ENCODE results near the gene LMTK3. TPM values are rescaled to one million over a fixed set of nuclear protein-coding genes. Genes with fewer than 3 reads are reported as not detected.

The LMTK3 gene
- total and polyA plus RNA-seq, 12 donors = 0.06 to 15.1 (median 2.2) TPM

DNA sequence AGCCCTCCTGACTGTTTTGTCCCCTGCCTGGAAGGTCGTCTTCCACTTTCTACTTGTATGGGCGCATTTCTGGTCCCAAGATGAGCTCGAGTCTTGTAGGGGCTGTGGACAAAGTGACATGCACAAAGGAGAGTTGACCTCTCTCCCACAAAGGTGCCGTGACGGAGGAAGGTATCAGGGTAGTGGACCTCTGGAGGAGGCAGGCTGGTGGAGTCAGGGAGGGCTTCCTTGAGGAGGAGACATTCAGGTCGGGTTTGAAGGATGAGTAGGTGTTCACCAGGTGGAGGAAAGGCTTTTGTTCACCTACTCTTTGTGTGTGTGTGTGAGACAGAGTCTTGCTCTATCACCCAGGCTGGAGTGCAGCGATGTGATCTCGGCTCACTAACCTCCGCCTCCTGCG lies 40.8 kb downstream of the LMTK3 start:
- no peak overlapping the region for H3K4me3 ChIP-seq
- H3K9me3 ChIP-seq (replicated peaks in 1 of 3) = no peaks in the 10 kb centered on the region
- TF ChIP-seq, protein P1, sequence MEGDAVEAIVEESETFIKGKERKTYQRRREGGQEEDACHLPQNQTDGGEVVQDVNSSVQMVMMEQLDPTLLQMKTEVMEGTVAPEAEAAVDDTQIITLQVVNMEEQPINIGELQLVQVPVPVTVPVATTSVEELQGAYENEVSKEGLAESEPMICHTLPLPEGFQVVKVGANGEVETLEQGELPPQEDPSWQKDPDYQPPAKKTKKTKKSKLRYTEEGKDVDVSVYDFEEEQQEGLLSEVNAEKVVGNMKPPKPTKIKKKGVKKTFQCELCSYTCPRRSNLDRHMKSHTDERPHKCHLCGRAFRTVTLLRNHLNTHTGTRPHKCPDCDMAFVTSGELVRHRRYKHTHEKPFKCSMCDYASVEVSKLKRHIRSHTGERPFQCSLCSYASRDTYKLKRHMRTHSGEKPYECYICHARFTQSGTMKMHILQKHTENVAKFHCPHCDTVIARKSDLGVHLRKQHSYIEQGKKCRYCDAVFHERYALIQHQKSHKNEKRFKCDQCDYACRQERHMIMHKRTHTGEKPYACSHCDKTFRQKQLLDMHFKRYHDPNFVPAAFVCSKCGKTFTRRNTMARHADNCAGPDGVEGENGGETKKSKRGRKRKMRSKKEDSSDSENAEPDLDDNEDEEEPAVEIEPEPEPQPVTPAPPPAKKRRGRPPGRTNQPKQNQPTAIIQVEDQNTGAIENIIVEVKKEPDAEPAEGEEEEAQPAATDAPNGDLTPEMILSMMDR (IDR thresholded peaks at IDR 0.05) = no peak
- no peak for TF ChIP-seq POLR2A (IDR thresholded peaks at IDR 0.05)
- H3K27ac ChIP-seq = no peak overlapping the region
- WGBS, 4 donors = 90 to 98% (median 92%) methylated on average over 9 to 10 of the region's 10 CpGs
- DNase-seq = peak in 1 of 7 donors; percentile 19
- H3K36me3 ChIP-seq (replicated peaks in 1 of 2) = peaks cover 0 to 57% of the 10 kb centered on the region in 2 donors
- peaks cover 17 to 26% of the 10 kb centered on the region in 2 donors for H3K4me1 ChIP-seq (replicated peaks in 1 of 2)
- H3K27me3 ChIP-seq = no peaks in the 10 kb centered on the region
- intact Hi-C loops (cut with DNase I) = no loop called here

DNA sequence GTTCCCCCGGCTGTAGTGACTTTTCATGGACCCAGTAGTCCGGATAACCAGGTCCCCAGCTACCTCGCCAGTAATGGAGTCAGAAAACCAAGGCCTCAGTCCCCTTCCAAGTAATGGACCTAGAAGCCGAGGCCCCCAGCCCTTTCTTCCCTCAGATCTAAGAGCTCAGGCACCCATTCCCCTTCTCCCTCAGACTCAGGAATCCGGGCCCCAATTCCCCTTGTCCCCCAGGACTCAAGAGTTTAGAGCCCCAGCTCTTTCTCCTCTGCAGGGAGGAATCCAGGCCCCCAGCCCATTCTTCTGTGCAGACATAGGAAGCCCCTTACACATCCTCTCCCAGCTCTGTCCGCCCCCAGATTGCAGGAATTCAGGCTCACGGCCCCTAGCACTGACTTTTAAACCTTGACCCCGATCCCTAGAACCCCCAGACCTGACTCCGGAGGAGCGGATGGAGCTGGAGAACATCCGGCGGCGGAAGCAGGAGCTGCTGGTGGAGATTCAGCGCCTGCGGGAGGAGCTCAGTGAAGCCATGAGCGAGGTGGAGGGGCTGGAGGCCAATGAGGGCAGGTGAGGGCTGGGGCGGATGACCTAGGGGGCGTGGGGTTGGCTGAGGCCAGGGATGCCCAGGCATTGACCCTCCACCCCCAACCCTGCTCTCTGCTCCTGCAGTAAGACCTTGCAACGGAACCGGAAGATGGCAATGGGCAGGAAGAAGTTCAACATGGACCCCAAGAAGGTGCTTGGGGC lies 41.5 kb downstream of the LMTK3 start:
- Histone ChIP-seq H3K4me3 (peak overlapping the region in 3 of 4 donors; percentile 78 to 94 (median 83)), H3K27me3 (no peaks in the 10 kb centered on the region), H3K36me3 (replicated peaks in 1 of 2) (peaks cover 0 to 49% of the 10 kb centered on the region in 2 donors), H3K9me3 (replicated peaks in 1 of 3) (no peaks in the 10 kb centered on the region), H3K4me1 (replicated peaks in 1 of 2) (peaks cover 10 to 19% of the 10 kb centered on the region in 2 donors), H3K27ac (peak overlapping the region in 3 of 5 donors; percentile 73 to 96 (median 96))
- WGBS, 4 donors = 35 to 44% (median 42%) methylated on average over 17 to 20 of the region's 20 CpGs
- intact Hi-C loops (cut with DNase I) = no loop called here
- peak in 1 of 7 donors; percentile 27 for DNase-seq
- TF ChIP-seq, protein P1 (IDR thresholded peaks at IDR 0.05) = no peak

DNA sequence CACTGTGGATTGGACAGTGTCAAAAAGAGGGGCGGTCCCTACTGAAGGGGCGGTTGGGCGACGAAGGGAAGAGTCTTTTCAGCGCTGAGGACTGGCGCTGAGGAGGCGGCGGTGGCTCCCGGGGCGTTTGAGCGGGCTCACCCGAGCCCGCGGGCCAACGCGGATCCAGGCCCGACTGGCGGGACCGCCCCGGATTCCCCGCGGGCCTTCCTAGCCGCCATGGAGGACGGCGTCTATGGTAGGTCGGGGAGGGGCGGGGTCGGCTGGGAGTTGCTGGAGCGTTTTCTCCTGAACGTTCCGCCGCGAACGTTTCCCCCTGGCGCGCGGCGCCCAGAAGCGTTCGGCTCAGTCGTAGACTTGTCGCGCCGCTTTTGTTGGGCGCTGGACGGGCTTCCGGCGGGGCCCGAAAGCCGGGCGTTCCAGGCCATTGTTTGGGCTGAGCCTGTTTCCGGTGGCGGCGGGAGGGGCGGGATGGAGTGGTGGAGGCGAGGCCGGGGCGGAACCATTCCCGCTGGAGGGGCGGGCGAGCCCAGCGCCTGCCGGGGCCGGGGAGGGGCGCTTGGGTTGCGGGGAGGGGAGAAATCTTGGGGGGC lies 42.2 kb downstream of the LMTK3 start, which contains the start of gene CYTH2:
TSS of gene CYTH2 (plus strand) at position 81 of the 593 bp plus-strand sequence. CDS start at position 220, 139 bp downstream.
- intact Hi-C loops (cut with DNase I) = no loop called here
- H3K4me3 ChIP-seq = peak within 1 kb of the TSS; percentile 75 to 94 (median 80)
- 0 to 1% (median 0%) methylated on average over 12 to 66 of the region's 66 CpGs for WGBS, 4 donors
- H3K36me3 ChIP-seq (replicated peaks in 1 of 2) = peaks cover 0 to 42% of the 10 kb centered on the region in 2 donors
- H3K27me3 ChIP-seq = no peaks in the 10 kb centered on the region
- peaks cover 8 to 14% of the 10 kb centered on the region in 2 donors for H3K4me1 ChIP-seq (replicated peaks in 1 of 2)
- peak within 1 kb of the TSS; percentile 71 to 96 (median 94) for H3K27ac ChIP-seq
- peak; percentile 85 to 91 (median 86) for DNase-seq
- peak; percentile 91 to 92 for TF ChIP-seq POLR2A (IDR thresholded peaks at IDR 0.05)
- TF ChIP-seq, protein P1 (IDR thresholded peaks at IDR 0.05) = peak in 1 of 6 experiments; percentile 15
- H3K9me3 ChIP-seq (replicated peaks in 1 of 3) = no peaks in the 10 kb centered on the region

DNA sequence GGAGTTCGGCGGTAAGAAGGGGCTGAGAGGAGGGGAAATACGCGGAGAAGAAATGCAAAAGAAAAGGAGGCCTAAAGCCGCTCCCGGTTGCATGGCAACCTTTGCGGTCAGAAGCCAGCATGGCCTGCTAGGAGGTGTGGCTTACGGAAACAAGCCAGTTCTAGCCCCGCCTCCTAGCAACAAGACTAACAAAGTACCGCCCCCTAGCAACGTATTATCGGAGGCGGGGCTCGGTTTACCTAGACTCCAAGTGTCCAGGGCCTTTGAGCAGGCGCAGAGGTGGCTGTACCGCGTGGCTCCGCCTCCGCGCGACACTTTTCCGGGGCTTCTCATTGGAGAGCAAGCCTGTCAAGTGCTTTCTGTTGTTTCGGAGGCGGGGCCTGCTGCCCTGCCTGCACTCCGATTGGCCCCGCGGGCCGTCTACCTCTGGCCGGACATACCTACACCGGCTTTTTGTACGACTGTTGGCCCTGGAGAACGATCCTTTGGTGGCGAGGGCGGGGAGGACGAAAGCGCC lies 42.8 kb downstream of the LMTK3 start:
- H3K27ac ChIP-seq = peak overlapping the region in 4 of 5 donors; percentile 73 to 96 (median 95)
- H3K9me3 ChIP-seq (replicated peaks in 1 of 3) = no peaks in the 10 kb centered on the region
- intact Hi-C loops (cut with DNase I) = no loop called here
- peak overlapping the region in 3 of 4 donors; percentile 78 to 94 (median 83) for H3K4me3 ChIP-seq
- peaks cover 0 to 36% of the 10 kb centered on the region in 2 donors for H3K36me3 ChIP-seq (replicated peaks in 1 of 2)
- peak; percentile 99 to 100 (median 100) for DNase-seq
- WGBS, 4 donors = 0% methylated on average over 13 to 36 of the region's 36 CpGs
- peaks cover 8 to 14% of the 10 kb centered on the region in 2 donors for H3K4me1 ChIP-seq (replicated peaks in 1 of 2)
- TF ChIP-seq, protein P1 (IDR thresholded peaks at IDR 0.05) = no peak
- TF ChIP-seq POLR2A (IDR thresholded peaks at IDR 0.05) = no peak
- H3K27me3 ChIP-seq = no peaks in the 10 kb centered on the region
